Skeletal muscle cell (primary cell): Measurements from ENCODE around the gene CHST3.
A peak's percentile ranks its signal among the peaks of the same experiment; 100 is the strongest.
"Not testable (repeated sequence)": the region's sequence is repeated elsewhere in the genome, so short reads cannot be mapped to it uniquely, and the experiment has no call there.

Experiments
- DNase-seq: peaks from one replicate; pipeline ENCODE4 v3.0.0-alpha.2; 2010; ENCODE audit warnings: low read depth
- H3K4me3 ChIP-seq: 2 replicates; pipeline ENCODE4 v1.5.1; 2011; ENCODE audit warnings: low read depth, mild to moderate bottlenecking, control low read depth, low read length, moderate library complexity

The CHST3 gene

DNA sequence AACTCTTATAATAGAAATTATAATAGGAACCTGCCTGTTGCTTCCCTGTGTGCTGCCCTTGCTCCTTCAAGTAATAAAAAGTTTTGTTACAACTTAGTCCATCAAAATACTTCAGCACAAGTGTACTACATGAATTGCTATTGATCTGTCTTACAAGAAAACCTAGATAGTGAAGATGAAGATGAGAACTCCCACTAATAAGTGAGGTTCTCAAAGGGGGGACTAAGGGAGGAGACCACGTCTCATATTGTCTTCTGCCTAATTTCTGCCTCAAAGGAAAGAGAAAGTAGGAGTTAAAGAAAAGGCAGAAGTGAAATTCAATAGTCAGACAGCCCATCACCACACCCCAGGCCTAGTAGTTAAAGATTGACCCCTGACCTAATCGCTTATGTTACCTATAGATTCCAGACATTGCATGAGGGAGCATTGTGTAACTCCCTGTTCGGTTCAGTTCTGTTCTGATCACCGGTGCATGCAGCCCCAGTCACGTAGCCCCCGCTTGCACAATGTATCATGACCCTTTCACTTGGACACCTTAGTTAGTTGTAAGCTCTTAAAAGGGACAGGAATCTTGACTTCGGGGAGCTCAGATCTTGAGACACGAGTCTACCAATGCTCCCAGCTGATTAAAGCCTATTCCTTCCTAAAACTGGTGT is 18.2 kb upstream of the CHST3 start:
- DNase-seq = no peak
- no peak overlapping the region for H3K4me3 ChIP-seq

DNA sequence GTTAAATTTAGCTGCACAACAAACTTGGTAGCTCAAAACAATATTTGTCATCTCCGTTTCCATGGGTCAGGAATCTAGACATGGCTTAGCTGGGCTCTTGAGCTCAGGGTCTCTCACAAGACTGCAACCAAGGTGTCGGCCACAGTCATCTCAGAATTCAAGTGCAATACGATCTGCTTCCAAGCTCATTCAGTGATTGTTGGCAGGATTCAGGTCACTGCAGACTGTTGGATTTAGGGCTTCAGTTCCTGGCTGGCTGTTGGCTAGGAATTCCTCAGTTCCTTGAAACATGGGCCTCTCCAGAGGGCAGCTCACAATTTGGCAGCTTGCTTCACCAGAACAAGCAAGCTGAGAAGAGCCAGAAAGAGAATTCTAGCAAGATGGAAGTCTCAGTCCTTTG is 17.5 kb upstream of the CHST3 start:
- no peak for DNase-seq
- no peak overlapping the region for H3K4me3 ChIP-seq

DNA sequence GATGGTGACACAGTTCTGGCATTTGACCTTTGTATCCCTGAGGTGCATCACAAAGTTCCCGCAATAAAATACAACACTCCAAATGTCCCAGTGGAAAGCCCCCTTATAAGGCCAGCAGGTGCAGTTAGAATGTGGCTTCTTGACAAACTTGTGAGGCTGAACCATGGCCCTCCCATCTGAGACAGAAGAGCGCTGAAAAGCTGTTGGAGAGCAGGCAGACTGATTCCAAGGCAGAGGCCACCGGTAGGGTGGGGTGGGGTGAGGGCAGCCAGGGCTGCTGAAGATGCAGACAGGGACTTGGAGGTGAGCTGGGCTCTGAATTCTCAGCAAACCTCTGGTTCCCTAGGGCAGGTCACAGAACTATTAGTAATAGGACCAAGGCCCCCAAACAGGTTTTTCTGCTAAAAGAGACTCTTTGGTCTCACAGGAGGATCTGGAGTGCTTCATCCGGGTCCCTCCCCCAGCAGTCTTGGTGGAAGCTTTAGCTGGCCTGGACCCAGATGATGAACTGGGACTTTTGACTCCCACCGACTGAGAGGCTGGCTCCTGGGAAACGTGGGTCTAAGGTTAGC is 15.6 kb upstream of the CHST3 start:
- no peak overlapping the region for H3K4me3 ChIP-seq
- no peak for DNase-seq

DNA sequence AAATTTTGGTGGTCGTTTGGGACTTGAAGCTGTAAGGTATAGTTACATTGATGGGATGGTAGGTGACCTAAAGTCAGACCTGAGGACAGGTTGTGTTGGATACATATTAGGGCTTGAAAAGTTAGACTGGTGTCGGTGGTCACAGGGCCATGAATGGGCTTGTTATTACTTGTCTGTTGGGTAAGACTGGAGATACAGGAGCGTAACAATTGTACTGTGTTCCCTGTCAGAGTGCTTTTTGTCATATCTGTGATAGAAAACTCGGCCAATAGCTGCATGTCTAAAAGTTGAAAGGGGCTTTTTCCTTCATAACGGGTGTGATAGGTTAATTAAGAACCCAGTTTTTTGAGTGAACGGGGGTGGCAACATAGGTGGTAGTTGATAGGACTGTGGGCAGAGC is 13.5 kb upstream of the CHST3 start:
- DNase-seq = no peak
- H3K4me3 ChIP-seq = no peak overlapping the region

DNA sequence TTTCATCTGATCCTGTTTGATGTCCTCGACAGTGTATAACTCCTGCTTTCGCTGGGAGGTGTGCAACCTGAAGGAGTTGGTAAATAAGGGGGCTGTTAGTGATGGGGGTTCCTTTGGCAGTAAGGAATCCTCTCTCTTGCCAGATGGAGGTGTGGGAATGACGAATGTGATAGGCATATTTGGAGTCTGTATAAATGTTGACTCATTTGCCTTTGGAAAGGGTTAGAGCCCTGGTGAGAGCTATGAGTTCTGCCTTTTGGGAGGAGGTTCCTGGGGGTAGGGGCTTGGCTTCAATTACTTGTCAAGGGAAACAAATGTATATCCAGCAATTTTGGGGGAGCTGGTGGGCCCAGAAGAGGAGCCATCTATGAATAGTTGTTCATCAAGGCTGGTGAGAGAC is 11.4 kb upstream of the CHST3 start:
- no peak overlapping the region for H3K4me3 ChIP-seq
- no peak for DNase-seq

DNA sequence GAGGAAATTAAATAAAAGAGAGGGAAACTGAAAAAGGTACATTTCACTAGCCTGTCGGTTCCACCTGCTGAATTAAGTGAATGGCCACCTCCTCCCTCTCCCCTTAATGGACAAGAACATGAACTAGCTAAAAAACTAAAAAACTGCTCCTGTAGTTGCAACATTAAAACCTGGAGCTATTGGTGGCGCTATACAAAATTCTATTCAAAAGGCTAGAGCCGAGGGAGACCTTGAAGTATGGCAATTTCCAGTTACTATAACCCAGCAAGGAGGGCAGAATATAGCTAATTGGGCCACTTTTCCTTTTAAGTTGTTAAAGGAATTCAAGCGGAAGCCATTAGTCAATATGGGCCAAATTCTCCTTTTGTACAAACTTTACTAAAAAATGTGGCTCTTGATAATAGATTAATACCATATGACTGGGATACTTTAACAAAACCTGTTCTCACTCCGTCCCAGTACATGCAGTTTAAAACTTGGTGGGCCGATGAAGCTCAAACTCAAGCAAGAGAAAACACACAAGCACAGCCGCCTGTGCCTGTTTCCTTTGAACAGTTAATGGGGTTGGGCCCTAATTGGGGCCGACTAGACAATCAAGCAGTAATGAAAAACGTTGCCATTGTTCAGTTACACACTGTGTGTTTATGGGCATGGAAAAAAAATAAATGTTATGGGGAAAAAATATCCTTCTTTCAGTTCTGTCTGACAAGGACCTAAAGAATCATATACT is 6.5 kb upstream of the CHST3 start:
- no peak for DNase-seq
- no peak overlapping the region for H3K4me3 ChIP-seq

DNA sequence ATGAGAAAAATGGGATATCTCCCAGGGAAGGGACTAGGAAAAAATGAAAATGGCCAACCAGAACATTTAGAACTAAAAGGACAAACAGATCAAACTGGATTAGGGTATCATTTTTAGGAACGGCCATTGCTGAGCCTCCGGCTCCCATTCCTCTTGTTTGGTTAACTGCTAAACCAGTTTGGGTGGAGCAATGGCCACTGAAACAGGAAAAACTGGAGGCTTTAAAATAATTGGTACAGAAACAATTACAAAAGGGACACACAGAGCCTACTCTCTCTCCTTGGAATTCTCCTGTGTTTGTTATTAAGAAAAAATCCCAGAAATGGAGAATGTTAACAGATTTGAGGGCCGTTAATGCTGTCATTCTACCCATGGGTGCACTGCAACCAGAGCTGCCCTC is 4.7 kb upstream of the CHST3 start:
- H3K4me3 ChIP-seq = no peak overlapping the region
- no peak for DNase-seq

DNA sequence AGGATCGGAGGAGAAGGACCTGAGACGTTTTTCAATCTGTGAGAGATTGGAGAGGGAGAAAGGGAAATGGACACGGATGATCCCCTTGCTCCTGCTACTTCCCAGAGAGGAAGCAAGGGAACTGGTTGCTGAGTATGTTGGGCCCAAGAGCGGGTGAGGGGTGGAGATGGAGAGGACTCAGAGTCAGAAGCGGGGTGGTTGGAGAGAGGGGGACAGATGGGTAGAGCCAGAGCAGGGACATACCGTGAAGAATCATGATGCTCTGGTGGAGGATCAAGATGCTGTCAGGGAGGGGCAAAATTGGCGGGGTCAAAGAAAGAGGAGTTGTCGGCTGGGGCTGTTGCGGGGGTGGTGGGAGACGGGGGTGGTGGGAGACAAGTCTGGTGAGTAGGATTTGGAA is 2.4 kb upstream of the CHST3 start:
- DNase-seq = no peak
- H3K4me3 ChIP-seq = no peak overlapping the region

DNA sequence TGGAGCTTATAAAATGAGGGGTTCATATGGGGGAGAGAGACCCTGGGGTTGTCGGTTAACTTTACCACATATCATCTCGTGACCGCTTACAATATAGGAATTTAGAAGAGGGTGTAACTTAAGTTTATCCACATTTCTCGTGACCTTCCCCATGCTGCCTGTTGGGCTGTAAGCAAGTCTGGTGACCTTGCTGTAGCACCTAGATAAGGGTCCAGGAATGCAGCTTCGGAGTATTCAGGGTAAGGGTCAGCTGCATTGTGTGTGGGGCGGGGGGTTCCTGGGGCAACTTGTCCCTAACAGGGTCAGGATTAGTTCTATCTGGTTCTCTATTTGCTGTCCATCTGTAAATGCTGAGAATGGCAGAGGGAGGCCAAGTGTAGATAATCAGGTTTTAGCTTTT is 1.3 kb upstream of the CHST3 start:
- no peak overlapping the region for H3K4me3 ChIP-seq
- no peak for DNase-seq

DNA sequence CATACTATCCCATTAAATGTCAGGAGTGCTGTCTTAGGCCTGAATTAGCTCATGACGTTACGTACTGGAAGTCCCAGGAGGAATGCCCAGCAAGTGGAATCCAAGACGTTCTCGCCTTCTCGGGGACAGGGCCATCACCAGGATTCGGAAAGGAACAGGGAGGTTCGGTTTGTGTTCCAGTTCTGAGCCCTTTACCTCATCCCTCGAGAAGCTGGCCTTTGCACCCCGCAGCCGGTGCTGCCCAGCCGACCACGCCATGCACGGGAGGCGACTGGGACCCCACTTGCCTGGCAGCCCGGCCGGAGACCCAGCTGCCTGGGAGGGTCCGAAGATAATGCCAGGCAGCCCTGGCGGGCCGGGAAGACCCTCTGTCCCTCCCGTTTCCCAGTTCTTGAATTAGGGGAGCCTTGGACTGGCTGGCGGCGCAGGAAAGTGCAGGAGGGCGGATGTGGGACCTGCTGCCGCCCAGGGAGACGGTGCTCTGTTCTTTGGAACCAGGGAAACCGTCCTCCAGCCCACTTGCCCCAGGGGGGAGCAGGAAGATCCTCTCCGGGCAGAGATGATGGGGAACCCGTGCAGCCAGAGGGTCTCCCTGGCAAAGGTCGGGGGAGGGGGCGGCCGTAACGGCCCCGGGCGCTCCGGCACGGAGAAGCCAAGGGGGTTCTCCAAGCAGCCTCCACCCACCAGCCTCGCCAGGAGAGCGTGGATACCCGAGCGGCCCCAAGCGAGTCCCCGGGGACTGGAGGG is 671 bp upstream of the CHST3 start:
- peak overlapping the region; percentile 83 for H3K4me3 ChIP-seq
- DNase-seq = no peak

DNA sequence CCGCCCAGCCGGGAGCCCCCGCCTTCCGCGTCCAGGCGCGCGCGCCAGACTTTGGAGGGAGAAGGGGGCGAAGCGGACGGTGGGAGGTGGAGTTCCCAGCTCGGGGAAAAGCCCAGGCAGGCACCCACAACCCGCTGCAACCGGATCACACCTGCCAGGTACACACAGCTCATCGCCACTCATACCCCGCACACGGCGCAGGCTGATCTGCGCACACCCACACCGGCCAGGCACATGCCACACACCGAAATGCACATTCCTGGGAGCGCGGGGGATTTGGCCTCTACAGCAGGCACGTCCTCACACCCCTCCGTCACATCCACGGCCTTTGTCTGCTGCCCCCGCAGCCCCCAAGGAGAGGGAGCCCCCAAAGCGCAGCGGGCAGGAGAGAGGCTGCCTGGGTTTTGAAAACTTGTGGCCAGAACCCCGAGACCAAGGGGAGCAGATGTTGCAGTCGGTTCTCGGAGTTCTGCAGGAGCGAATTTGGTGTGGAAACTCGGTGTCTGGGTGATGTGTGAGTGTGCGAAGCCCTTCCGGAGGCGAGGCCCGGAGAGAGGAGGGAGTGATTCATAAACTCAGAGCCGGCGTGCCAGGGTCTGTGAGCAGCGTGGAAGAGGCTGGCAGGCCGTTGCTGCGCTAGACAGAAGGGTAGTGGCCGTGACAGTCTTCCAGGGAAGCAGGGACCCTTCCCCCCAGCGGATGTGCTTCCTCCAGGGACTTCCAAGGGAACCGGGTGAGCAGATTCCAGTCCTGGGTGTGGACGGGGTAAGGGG is 734 bp downstream of the CHST3 start:
- no peak for DNase-seq
- H3K4me3 ChIP-seq = peak overlapping the region; percentile 83

DNA sequence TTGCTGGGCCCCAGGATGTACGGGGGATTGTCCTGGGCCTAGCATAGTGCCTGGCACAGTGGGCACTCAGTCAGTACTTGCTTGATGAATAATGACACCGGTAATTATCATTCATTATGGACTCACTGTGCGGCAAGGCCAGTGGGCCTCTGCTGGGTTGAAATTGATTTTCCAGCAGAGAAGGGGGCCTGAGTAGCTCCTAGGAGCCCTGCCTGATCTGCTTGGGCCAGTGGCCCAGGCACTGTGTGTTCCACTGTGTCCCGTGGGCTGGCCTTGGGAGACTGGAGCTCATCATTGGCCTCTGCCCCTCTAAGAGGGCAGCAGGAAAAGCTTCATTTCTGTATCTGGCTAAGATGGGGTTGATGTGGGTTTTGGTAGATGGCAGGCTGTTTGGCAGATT is 1.4 kb downstream of the CHST3 start:
- H3K4me3 ChIP-seq = peak overlapping the region; percentile 83
- DNase-seq = no peak

DNA sequence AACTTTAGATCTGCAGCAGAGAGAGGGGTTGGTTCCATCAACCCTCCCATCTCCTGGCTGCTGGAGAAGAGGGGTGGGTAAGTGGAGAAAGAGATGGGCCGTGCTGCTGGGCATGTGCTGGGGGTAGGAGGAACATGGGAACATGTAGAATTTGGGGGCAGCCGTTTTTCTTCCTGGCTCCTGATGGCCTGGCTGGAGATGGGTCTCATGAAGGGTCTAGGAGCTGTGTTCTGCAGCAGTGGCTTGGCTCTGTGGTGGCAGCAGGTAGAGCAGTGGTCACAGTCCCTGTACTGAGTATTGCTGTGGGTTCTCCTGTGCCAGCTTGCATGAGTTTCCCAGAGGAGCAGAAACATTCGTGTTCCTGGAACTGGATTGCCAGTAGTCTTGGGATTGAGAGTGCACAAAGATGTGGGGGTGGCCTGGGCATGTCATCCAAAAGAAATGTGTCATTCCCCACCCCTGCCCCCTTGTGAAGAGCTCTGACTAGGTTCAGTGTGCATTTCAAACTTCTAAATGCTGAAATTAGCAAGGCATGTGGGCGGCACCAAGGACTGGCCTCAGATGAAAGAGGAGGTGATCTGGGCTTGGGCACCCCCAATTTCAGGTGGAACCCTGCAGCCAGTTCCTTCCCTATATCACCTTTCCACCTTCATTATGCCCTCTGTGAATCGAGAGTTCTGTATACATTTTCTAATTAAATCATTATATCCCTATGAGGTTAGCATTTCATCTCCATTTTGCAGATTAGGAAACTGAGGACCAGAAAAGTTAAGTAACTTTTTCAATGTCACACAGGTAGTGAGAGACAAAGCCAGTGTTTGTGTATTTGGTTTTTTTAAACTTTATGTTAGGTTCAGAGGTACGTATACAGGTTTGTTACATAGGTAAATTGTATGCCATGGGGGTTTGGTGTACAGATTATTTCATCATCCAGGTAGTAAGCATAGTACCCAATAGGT is 2.1 kb downstream of the CHST3 start:
- peak overlapping the region; percentile 83 for H3K4me3 ChIP-seq
- DNase-seq = no peak

DNA sequence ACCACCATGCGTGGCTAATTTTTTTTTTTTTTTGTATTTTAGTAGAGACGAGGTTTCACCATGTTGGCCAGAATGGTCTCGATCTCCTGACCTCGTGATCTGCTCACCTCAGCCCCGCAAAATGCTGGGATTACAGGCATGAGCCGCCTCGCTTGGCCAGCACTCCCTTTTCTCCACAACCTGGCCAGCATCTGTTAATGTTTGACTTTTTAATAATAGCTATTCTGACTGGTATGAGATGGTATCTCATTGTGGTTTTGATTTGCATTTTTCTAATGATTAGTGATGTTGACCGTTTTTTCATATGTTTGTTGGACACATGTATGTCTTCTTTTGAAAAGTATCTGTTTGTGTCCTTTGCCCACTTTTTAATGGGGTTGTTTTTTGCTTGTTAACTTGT is 3.8 kb downstream of the CHST3 start:
- not testable (repeated sequence) for H3K4me3 ChIP-seq, DNase-seq

DNA sequence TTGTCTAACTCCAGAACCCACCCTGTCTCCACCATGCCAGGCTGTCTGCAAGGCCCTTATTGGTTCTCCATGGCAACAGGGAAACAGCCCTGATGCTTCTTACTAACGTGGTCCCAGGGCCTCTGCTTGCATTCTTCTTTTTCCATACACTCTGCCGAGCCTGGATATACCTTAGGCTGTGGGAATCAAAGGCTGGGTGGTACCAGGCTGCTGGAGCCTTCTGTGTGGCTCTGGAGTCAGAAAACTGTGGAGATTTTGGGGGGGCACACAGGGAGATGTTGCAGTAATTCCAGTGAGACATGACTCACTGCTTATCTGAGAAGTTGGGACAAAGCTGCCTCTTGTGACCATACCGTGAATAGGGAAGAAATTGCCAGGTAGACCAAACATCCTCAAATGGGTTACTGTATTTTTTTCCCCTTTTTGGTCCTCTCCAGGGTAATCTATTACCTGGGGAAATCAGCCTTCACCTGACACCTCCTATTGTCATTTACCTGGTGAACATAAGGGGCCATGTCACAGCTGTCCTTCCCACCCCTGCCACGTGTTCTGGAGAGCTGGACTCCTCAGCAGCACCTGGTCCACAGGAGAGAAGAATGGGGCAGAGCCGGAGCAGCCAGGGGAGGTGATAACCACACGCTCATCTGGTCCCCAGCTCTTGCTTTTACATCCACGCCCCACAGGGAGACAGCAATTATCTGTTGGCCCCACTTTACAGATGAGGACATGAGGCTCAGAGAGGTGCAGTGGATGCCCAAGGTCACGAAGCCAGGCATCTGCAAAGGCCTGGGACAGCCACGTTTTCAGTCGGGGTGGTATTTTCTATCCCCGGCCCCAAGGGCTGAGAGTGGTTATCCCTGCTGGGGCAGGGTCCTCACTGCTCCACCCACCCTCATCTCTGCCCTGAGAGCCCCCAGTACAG is 4.6 kb downstream of the CHST3 start:
- H3K4me3 ChIP-seq = no peak overlapping the region
- DNase-seq = no peak

DNA sequence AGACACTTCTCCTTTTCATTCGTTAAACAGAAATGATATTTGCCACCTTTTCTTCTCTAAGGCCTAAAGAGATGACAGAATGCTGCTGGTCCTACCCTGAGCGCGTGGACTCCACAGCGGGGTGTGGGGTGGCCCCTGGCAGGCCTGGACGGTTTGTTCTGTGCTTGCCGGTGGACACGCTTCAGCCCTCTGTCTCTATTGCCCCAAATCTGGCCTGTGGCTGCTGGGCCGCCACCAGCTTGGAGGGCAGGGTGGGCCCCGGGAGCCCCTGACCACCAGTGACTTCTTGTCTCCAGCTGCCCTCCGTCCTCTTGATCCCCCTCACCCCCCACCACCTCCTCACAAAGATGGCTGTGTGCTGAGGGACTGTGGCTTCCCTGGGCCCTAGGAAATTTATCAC is 5.7 kb downstream of the CHST3 start:
- no peak overlapping the region for H3K4me3 ChIP-seq
- no peak for DNase-seq

DNA sequence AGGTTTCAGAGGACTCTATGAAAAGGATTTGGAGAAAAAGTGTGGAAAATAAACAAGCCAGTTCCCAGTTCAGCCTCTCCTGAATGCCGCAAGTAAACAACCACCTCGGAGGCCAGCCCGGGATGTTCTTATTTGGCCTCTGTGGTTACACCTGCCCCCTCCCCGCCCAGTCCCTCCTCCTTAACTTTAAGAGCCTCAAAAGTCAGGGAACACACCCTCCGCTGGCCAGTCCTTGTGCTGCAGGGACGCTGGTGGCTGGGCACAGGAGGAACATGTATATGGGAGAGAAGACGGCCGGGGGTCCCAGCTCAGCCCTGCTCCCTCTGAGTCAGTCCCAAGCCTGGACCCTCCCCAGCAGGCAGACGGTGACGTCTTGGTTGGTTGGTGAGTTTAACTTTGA is 6.1 kb downstream of the CHST3 start:
- no peak for DNase-seq
- no peak overlapping the region for H3K4me3 ChIP-seq

DNA sequence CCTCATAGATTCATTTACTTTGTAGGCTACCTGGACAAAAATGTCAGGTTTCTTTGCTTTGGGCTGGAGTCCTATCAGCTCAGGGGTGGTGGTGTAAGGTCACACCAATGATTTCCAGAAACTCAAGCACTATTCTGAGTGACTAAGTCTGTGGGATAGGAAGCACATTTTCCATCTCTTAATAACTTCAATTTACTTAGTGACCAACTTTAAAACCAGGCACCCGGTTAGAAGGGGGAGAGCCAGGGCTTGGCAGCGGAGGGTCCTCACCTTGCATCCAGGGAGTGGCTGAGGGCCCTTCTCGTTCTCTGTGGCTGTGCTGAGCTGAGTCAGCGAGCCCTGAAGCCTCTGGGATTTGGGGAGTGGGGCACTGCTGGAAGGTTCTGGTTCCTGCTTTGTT is 6.7 kb downstream of the CHST3 start:
- no peak for DNase-seq
- no peak overlapping the region for H3K4me3 ChIP-seq
